DND-41 (cell line): ENCODE data around the gene VAV2.

ENCODE experiments used
- CTCF ChIP-seq: IDR thresholded peaks from 2 replicates; pipeline ENCODE4 v1.5.1; 2012; ENCODE audit warnings: borderline replicate concordance, low read length, moderate library complexity, mild to moderate bottlenecking; ENCODE audit not compliant: poor library complexity, severe bottlenecking; ENCODE audit errors: extremely low read depth
- EZH2 ChIP-seq: IDR thresholded peaks from 3 replicates; pipeline ENCODE4 v1.6.1; 2012; ENCODE audit warnings: borderline replicate concordance, low read depth, mild to moderate bottlenecking, moderate library complexity, low read length, inconsistent platforms; ENCODE audit not compliant: severe bottlenecking

- no peak for TF ChIP-seq CTCF
- no peak for TF ChIP-seq EZH2
Measured at GRCh38 chr9:133892193-133892920, 99.8 kb downstream of the VAV2 start.
